IPS-NIHi7 (cell line): Measurements from ENCODE around the gene CAMTA1.

Experiments
- DNase-seq: peaks from one replicate; pipeline ENCODE4 v3.0.0; 2012; ENCODE audit warnings: mixed read lengths; ENCODE audit errors: extremely low spot score

Gene CAMTA1

DNA sequence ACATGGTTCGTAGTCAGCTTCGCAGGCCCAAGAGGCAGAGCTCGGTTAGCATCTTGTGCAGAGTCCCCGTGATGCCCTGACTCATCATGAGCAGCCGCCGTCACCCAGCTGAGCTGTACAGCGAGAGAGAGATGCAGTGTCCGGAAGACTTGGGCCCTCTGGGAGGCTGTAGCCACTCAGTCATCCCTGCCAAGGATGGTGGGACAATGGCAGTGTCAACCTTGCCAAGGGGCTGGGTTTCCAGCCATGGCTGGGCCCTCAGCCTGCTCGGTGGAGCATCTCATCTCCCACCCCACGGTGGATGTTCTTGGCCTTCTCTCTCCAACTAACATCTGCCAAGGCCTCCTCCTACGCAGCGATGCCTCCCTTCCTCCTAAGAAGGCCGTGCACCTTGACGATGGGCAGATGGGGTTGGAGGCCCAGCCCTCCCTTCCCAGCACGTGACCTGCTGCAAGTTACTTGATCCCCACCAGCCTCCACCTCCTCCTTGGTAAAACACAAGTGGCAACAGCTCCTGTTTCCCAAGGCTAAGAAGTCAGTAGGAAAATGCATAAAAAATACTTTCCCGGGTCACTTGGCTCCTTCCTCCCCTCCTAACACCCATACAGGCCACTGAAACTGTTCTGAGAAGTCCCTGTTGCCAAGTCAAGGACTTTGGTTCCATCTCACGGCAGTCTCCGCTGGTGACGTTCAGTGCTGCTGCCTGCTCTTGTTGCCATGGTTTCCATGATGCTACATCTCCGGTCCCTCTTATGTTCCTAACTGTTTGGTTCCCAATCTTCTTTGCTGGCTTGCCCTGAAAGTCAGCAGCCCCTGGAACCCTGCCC lies 601.2 kb downstream of the CAMTA1 start:
- DNase-seq = peak; percentile 15

DNA sequence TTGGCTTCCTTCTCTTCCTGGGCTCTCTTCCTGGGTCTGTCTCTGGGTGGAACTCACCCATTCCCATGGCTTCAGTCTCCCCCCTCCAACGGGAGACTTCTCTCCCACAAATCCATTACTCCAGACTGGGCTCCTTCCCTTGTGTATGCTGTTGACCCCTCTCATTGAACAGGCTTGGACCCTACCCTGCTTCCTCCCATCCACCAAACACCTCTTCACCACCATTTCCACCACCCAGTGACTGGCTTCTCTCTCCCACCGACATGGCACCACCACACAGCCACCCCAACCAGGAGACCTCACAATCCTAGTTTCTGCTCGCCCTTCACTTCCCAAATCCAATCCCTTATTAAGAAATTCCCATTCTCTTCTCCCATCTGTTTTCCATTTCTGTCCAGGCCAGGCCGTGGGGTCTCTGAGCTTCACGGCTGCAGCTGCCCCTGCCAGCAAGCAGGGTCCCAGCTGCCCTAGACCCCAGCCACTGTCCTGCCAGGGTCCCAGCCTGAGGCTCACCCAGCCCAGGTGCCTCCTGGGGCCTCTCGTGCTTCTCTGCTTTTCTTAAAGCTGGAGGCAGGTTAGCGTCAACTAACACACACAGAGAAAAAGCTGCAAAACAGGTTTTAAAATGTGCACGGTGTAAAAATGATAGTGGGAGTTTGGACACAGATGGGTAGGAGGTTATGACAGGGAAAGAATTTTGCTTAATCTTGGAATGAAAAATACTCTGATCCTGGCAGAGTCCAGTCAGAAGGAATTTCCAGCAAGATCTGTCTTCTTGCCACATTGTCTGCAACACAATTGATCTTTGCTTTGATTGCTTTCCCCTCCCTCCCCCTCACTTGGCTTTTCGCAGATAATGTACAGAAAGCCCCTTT lies 602.0 kb downstream of the CAMTA1 start:
- DNase-seq = peak; percentile 8

DNA sequence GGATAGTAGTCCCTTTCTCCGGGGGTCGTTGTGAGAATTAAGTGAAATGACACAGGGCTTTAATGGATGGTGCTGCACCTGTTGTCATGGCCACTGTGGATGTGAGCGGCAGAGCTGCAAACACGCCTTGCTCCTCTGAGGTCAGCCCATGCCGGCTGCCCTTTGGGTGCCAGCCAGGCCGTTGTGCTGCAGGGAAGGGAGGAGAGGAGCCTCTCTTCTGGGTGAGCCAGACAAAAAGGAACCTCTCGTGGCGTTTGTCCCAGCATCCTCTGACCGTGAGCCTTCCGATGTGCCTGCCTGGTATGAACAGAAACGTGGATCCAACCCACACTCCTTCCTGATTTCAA lies 602.9 kb downstream of the CAMTA1 start:
- DNase-seq = no peak

DNA sequence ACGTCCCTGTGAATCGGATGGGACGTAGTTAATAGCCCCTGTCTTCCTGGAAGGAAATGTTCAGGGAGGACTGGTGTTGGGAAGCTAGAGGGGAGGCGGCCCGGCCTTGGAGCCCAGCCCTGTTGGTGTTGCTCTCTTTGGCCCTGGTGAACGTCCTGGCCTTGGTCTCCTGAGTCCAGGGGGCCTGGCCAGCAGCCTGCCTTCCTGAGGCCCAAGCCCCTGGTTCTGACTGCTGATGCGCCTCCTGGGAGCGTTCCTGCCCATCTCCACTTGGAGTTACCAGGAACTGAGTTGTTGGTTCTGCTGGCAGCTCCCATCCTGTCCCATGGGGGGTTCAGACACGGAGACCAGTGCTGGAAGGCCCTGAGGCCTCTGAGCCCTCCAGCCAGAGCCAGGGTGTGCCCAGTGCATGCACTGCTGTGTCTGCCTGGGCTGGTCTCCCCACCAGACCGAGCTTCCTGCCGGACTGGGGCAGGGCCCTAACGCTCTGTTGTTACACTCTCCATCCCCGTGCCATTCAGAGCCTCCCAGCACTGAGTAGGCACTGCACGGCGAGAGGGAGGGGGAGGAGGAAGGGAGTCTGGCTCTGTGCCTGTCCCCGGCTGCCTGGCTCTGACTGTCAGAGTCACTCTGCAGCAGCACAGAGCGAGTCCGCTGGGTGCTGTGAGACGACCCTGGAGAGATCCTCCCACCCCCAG lies 603.4 kb downstream of the CAMTA1 start:
- peak; percentile 18 for DNase-seq

DNA sequence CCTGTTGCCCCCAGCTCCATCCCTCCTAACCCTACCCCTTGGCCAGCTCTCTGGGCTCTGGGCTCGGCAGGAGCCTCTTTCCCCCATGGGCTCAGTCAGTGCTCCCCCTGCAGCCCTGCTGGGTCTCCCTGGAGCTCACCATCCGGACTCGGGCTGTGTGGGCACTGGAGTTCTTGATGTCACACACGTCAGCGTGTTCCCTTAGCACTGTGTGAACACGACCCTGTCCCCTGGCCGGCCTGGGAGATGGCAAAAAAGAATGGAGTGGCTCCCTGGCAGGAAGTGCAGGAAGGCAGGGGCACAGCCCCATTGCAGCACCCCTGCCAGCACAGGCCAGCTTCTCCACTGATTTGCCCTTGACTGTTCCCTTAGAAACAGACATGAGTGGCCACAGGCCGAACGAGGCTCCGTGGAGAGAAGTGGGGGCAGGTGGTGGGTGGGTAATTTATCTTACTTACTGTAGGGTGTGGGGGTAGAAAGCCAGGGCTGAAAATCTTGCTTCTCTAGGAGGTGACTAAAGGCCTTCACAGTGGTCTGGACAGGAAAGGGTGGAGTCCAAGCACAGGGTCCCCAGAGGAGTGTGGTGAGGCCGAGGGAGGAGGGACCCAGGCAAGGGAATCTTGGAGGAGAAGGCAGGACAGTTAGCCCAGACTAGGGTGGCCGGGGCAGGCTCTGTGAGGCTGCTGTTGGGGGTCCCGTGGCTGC lies 604.1 kb downstream of the CAMTA1 start:
- DNase-seq = peak; percentile 12

DNA sequence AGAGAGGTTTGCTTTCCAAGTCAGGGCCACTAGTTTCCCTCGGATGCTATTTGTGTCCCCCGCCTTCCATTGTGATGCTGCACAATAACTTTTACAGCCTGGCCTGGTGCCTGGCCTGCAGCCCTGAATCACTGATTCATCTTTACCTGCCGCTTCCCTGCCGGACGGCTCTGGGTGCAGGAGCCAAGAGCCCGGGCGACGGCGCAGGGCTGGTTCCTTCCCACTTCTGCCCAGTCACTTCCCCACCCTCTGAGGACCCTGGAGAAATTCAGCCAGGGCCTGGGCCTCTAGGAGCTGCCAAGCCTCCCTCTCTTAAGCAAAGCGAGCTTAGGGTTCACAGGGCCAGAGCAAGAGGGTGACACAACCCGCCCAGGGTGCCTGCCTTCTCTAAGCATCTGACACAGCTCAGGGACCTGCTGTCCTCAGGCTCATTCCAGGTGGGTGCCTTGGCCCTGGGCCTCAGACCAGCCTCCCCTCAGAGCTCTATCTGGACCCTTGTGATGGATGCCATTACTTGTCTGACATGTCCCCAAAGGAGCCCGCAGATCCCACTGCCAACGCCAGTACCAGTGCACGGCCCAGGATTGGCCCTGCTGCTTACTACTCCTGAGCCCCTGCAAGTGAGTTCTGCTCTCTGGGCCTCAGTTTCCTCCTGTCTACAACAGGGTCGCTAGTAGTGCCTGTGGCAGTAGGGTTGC lies 604.8 kb downstream of the CAMTA1 start:
- peak; percentile 5 for DNase-seq

- peak; percentile 8 for DNase-seq
These were observed 605.3 kb downstream of the CAMTA1 start for GRCh38 chr1:7390604-7391000.

DNA sequence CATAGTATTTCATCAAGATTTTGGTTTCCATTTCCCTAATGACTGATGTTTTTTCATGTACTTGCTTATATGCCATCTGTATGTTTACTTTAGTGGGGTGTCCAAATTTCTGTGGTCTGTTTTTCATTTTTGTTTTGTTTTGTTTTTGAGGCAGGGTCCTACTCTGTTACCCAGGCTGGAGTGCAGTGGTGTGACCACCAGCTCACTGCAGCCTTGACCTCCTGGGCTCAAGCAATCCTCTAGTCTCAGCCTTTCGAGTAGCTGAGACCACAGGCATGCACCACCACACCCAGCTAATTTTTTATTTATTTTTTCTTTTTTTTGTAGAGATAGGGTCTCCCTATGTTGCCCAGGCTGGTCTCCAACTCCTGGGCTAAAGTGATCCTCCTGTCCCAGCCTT lies 607.9 kb downstream of the CAMTA1 start:
- DNase-seq = no peak

GRCh38 chr1:7395251-7395650 lies 610.0 kb downstream of the CAMTA1 start:
- DNase-seq = no peak

DNA sequence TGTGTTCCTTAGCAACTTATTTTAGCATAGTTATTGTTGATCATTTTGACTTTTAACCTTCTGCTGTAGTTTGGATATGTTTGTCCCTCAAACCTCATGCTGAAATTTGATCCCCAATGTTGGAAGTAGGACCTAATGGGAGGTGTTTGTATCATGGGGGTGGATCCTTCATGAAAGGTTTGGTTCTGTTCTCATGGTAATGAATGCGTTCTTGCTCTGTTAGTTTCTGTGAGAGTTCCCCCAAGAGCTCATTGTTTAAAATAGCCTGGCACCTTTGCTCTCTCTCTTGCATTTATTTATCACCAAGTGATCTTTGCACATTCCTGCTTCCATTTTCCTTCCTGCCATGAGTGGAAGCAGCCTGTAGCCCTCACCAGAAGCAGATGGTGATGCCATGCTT lies 613.7 kb downstream of the CAMTA1 start:
- peak; percentile 7 for DNase-seq

DNA sequence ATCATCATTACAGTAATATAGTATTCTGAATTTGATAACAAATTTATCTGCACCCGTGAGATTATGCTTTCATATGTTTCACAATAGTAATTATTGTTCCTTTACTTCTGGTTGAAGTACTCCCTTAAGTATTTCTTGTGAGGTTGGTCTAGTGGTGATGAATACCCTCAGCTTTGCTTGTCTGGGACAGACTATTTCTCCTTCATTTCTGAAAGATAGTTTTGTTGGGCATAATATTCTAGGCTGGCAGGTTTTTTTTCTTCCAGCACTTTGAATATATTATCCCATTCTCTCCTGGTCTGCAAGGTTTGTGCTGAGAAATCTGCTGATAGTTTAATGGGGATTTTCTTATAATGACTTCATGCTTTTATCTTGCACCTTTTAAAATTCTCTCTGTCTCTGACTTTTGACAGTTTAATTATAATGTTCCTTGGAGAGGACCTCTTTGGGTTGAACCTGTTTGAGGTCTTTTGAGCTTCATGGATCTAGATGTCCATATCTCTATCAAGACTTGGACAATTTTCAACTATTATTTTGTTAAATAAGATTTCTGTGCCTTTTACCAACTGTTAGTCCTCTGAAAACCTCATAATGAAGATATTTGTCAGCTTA lies 614.4 kb downstream of the CAMTA1 start:
- DNase-seq = no peak

- DNase-seq = no peak
These were observed 615.3 kb downstream of the CAMTA1 start for GRCh38 chr1:7400566-7400965.

DNA sequence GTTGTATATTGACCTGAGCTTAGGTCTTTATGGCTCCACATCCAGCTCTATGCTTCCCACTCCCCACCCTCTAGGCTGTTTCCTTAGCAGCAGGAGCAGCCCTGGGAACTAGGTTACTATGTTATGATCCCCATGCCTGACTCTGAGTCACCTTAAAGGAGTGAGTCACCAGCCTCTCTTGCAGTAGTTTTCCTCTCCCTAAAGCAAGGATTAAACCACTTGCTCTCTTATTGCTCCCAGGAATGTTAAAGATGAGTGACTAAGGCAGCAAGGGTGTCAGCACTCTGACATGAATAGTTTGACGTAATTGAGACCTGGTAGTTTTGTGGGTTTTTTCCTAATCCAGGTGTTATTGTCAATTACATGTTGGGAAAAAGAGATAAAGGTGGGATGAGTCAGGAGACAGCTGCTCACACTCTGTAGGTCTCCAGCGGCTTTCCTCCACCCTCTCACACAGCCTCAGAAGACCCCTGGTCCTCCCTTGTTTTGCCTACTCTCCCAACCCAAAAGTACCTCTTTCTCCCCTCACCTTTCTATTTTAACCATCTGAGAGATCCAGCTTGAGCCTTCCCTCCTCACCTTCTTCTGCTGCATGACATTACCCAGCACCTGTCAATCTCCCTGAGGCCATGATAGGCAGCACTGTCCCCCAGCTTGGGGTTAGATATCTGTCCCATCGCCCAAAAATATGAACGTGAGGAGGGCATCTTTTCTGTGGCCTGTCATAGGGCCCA lies 616.7 kb downstream of the CAMTA1 start:
- DNase-seq = peak; percentile 80

- DNase-seq = peak; percentile 7
These were observed 617.2 kb downstream of the CAMTA1 start for GRCh38 chr1:7402548-7402850.

GRCh38 chr1:7403265-7404045 lies 618.2 kb downstream of the CAMTA1 start:
- DNase-seq = peak; percentile 7

- DNase-seq = peak; percentile 9
These were observed 618.9 kb downstream of the CAMTA1 start for GRCh38 chr1:7404046-7404742.

GRCh38 chr1:7405844-7406500 lies 620.7 kb downstream of the CAMTA1 start:
- DNase-seq = peak; percentile 6
